Hepatocyte (in vitro differentiated cells): ENCODE results near the gene LINS1. TPM values are rescaled to one million over a fixed set of nuclear protein-coding genes. Genes with fewer than 3 reads are reported as not detected.
A peak's percentile ranks its signal among the peaks of the same experiment; 100 is the strongest.

ENCODE experiments used
- DNase-seq: peaks from one replicate; pipeline ENCODE4 v3.0.0-alpha.2; 2016; ENCODE audit warnings: low spot score
- H2AFZ ChIP-seq: fragments of 200-600 bp; sonication (generic); 2 replicates; pipeline ENCODE4 v1.6.0; 2016; ENCODE audit warnings: antibody characterized with exemption, mild to moderate bottlenecking
- H3K27ac ChIP-seq: fragments of 200-600 bp; sonication (generic); 2 replicates; pipeline ENCODE4 v1.5.1; 2016; ENCODE audit warnings: mild to moderate bottlenecking
- H3K27me3 ChIP-seq: fragments of 200-600 bp; sonication (generic); 2 replicates; pipeline ENCODE4 v1.6.1; 2016
- H3K36me3 ChIP-seq: fragments of 200-600 bp; sonication (generic); replicated peaks from 2 replicates; pipeline ENCODE4 v1.5.1; 2016; ENCODE audit warnings: low read depth; ENCODE audit not compliant: insufficient read depth
- H3K4me1 ChIP-seq: fragments of 200-600 bp; sonication (generic); 2 replicates; pipeline ENCODE4 v1.5.1; 2016; ENCODE audit warnings: mild to moderate bottlenecking, moderate library complexity; ENCODE audit not compliant: insufficient read depth
- H3K4me2 ChIP-seq: fragments of 200-600 bp; sonication (generic); 2 replicates; pipeline ENCODE4 v1.6.0; 2016
- H3K4me3 ChIP-seq: fragments of 200-600 bp; sonication (generic); 2 replicates; pipeline ENCODE4 v1.5.1; 2016; ENCODE audit warnings: mild to moderate bottlenecking
- H3K79me2 ChIP-seq: fragments of 200-600 bp; sonication (generic); 2 replicates; pipeline ENCODE4 v1.6.0; 2017; ENCODE audit warnings: mild to moderate bottlenecking
- H3K9me2 ChIP-seq: fragments of 200-600 bp; sonication (generic); replicated peaks from 2 replicates; pipeline ENCODE4 v1.6.0; 2017; ENCODE audit warnings: mild to moderate bottlenecking; ENCODE audit not compliant: insufficient read depth
- H3K9me3 ChIP-seq: fragments of 200-600 bp; sonication (generic); 2 replicates; pipeline ENCODE4 v1.5.1; 2016; ENCODE audit warnings: low read depth, mild to moderate bottlenecking
- H4K20me1 ChIP-seq: fragments of 200-600 bp; sonication (generic); 2 replicates; pipeline ENCODE4 v1.6.0; 2016; ENCODE audit warnings: mild to moderate bottlenecking; ENCODE audit not compliant: insufficient read depth, poor library complexity, severe bottlenecking
- CTCF ChIP-seq: fragments of 200-600 bp; sonication (generic); IDR thresholded peaks from 2 replicates; pipeline ENCODE4 v1.5.1; 2016; ENCODE audit warnings: antibody characterized with exemption, mild to moderate bottlenecking; ENCODE audit not compliant: poor library complexity
- EZH2 ChIP-seq: fragments of 200-600 bp; sonication (generic); IDR thresholded peaks from 2 replicates; pipeline ENCODE4 v1.6.1; 2016; ENCODE audit warnings: antibody characterized with exemption, mild to moderate bottlenecking, borderline replicate concordance
- EZH2phosphoT487 ChIP-seq: fragments of 200-600 bp; sonication (generic); IDR thresholded peaks from one replicate; pipeline ENCODE4 v1.6.1; 2018; ENCODE audit warnings: antibody characterized with exemption, mild to moderate bottlenecking, low read depth, moderate library complexity; ENCODE audit not compliant: unreplicated experiment, severe bottlenecking
- WGBS: methylation state at CpG from one replicate; pipeline ENCODE4 v1.1.6; 2016; ENCODE audit warnings: low lambda C conversion rate; ENCODE audit errors: missing lambda C conversion rate; 5-methylcytosine and 5-hydroxymethylcytosine counted together
- polyA plus RNA-seq: library from polyadenylated mRNA; unstranded; fragments of >200 nt; fragmentation: Nextera tagmentation; extraction: Ambion mirVana; gene quantifications from 2 replicates; pipeline ENCODE4 v1.2.1, GENCODE V29; 2016
- total RNA-seq: library from RNA; depleted of rRNA; stranded (reverse); fragments of >200 nt; gene quantifications from 2 replicates; pipeline ENCODE4 v1.2.3, GENCODE V29; 2014

LINS1 gene
- total and polyA plus RNA-seq, 2 experiments from 2014 or later = 8.1 to 26.3 TPM

GRCh38 chr15:100642213-100642949 lies 40.4 kb upstream of the LINS1 start:
- H4K20me1 ChIP-seq = no peaks in the 10 kb centered on the region
- no peak for TF ChIP-seq EZH2
- TF ChIP-seq EZH2phosphoT487 = no peak
- 74% methylated on average over 9 of the region's 9 CpGs for WGBS

GRCh38 chr15:100638177-100638730 lies 36.3 kb upstream of the LINS1 start:
- H4K20me1 ChIP-seq = peaks cover 6% of the 10 kb centered on the region
- 73% methylated on average over 11 of the region's 11 CpGs for WGBS
- no peak overlapping the region for H2AFZ ChIP-seq
- H3K79me2 ChIP-seq = peaks cover 90% of the 10 kb centered on the region
- DNase-seq = no peak
- TF ChIP-seq EZH2 (no peak), CTCF (no peak), EZH2phosphoT487 (no peak)
- peak overlapping the region; percentile 38 for H3K27ac ChIP-seq
- no peaks in the 10 kb centered on the region for H3K36me3 ChIP-seq
- no peaks in the 10 kb centered on the region for H3K9me2 ChIP-seq
- H3K27me3 ChIP-seq = no peaks in the 10 kb centered on the region
- peaks cover 22% of the 10 kb centered on the region for H3K4me1 ChIP-seq
- no peak overlapping the region for H3K4me3 ChIP-seq
- H3K9me3 ChIP-seq = no peaks in the 10 kb centered on the region
- peak overlapping the region; percentile 52 for H3K4me2 ChIP-seq

More at GRCh38 chr15:100642213-100642949, 40.4 kb upstream of the LINS1 start:
- no peak overlapping the region for H3K4me3 ChIP-seq
- no peak overlapping the region for H2AFZ ChIP-seq
- H3K36me3 ChIP-seq = no peaks in the 10 kb centered on the region
- no peak overlapping the region for H3K27ac ChIP-seq
- H3K27me3 ChIP-seq = no peaks in the 10 kb centered on the region
- DNase-seq = no peak
- H3K4me1 ChIP-seq = peaks cover 9% of the 10 kb centered on the region
- no peak overlapping the region for H3K4me2 ChIP-seq
- no peaks in the 10 kb centered on the region for H3K9me2 ChIP-seq
- H3K79me2 ChIP-seq = peaks cover 83% of the 10 kb centered on the region
- H3K9me3 ChIP-seq = no peaks in the 10 kb centered on the region

- Histone ChIP-seq H3K79me2 (peaks cover 89% of the 10 kb centered on the region), H3K4me2 (peak overlapping the region; percentile 40), H3K4me3 (no peak overlapping the region), H3K4me1 (peaks cover 22% of the 10 kb centered on the region), H3K27me3 (no peaks in the 10 kb centered on the region), H3K9me2 (no peaks in the 10 kb centered on the region), H3K9me3 (no peaks in the 10 kb centered on the region), H2AFZ (no peak overlapping the region), H3K36me3 (no peaks in the 10 kb centered on the region), H4K20me1 (peaks cover 6% of the 10 kb centered on the region), H3K27ac (peak overlapping the region; percentile 60)
- WGBS = 66% methylated on average over 11 of the region's 11 CpGs
- TF ChIP-seq CTCF = no peak
- TF ChIP-seq EZH2 = no peak
- TF ChIP-seq EZH2phosphoT487 = no peak
- DNase-seq = peak; percentile 24
Observed at GRCh38 chr15:100635406-100636071, 33.6 kb upstream of the LINS1 start.

GRCh38 chr15:100633763-100634075 lies 31.7 kb upstream of the LINS1 start:
- no peaks in the 10 kb centered on the region for H3K9me2 ChIP-seq
- peaks cover 6% of the 10 kb centered on the region for H4K20me1 ChIP-seq
- H3K79me2 ChIP-seq = peaks cover 71% of the 10 kb centered on the region
- H3K36me3 ChIP-seq = no peaks in the 10 kb centered on the region
- no peak overlapping the region for H3K4me2 ChIP-seq
- H3K27me3 ChIP-seq = no peaks in the 10 kb centered on the region
- H2AFZ ChIP-seq = no peak overlapping the region
- no peak for TF ChIP-seq EZH2phosphoT487
- no peak for TF ChIP-seq CTCF
- no peak for TF ChIP-seq EZH2
- H3K4me3 ChIP-seq = no peak overlapping the region
- H3K27ac ChIP-seq = no peak overlapping the region
- H3K4me1 ChIP-seq = peaks cover 22% of the 10 kb centered on the region
- H3K9me3 ChIP-seq = no peaks in the 10 kb centered on the region
- WGBS = 76% methylated on average over 1 of the region's 1 CpG
- DNase-seq = no peak
